Breast epithelium (tissue), 4 donors: ENCODE measurements around the gene CUL9. TPM values are rescaled to one million over a fixed set of nuclear protein-coding genes. Genes with fewer than 3 reads are reported as not detected.

Experiments
- DNase-seq, 2 donors: peaks; one replicate each; pipeline ENCODE4 v3.0.0-alpha.2; 2019; ENCODE audit warnings: low spot score in 2 of 2
- H3K27ac ChIP-seq, 2 donors: fragments of 200-600 bp; sonication (generic) in 1 of 2; one replicate each; pipeline ENCODE4 v1.5.1; 2016 to 2019; ENCODE audit warnings: mild to moderate bottlenecking in 1 of 2
- H3K27me3 ChIP-seq, 2 donors: fragments of 200-600 bp; sonication (generic) in 1 of 2; one replicate each; pipeline versions ENCODE4 v1.5.1 to v1.6.0; 2017 to 2019; ENCODE audit warnings: control low read depth in 1 of 2, mild to moderate bottlenecking in 1 of 2
- H3K36me3 ChIP-seq: fragments of 200-600 bp; one replicate; pipeline ENCODE4 v1.5.1; 2019
- H3K4me1 ChIP-seq, 2 donors: fragments of 200-600 bp; sonication (generic); one replicate each; pipeline ENCODE4 v1.5.1; 2016 to 2019; ENCODE audit warnings: control low read depth in 1 of 2
- H3K4me3 ChIP-seq, 3 donors: fragments of 200-600 bp; sonication (generic); 1 replicate in 2 of 3; 2 replicates in 1 of 3; pipeline ENCODE4 v1.5.1; 2016 to 2019; ENCODE audit warnings: mild to moderate bottlenecking in 3 of 3, moderate library complexity in 2 of 3
- H3K9me3 ChIP-seq, 2 donors: fragments of 200-600 bp; sonication (generic) in 1 of 2; one replicate each; pipeline ENCODE4 v1.5.1; 2016 to 2019; ENCODE audit warnings: control low read depth in 1 of 2
- CTCF ChIP-seq, 3 donors: fragments of 450-650 bp; IDR thresholded peaks; one replicate each; pipeline ENCODE4 v1.5.1; 2016 to 2017; ENCODE audit warnings: antibody characterized with exemption in 3 of 3, mild to moderate bottlenecking in 3 of 3, moderate library complexity in 3 of 3
- POLR2A ChIP-seq: fragments of 450-650 bp; IDR thresholded peaks from one replicate; pipeline ENCODE4 v1.6.1; 2016; ENCODE audit warnings: antibody characterized with exemption, mild to moderate bottlenecking, moderate library complexity
- POLR2AphosphoS5 ChIP-seq, 3 donors: sonication (generic); formaldehyde crosslinking; IDR thresholded peaks; one replicate each; pipeline ENCODE4 v1.6.1; 2017; ENCODE audit warnings: antibody characterized with exemption in 3 of 3
- intact Hi-C: fragments of 100-400 bp; cut with DNase I; formaldehyde crosslinking; loops from one replicate; pipeline ENCODE4 v1.15.1; 2023; ENCODE audit warnings: low total_unique reads
- total RNA-seq, 3 donors: library from RNA; depleted of rRNA; stranded (reverse); fragments of >200 nt; gene quantifications; one replicate each; pipeline ENCODE4 v1.1.0, GENCODE V29; 2016

Gene CUL9
- total RNA-seq, 3 donors from 2014 or later, result 25.1 to 47.5 (median 43.3) TPM

GRCh38 chr6:43241446-43241845 lies 59.5 kb downstream of the CUL9 start:
- H3K4me3 ChIP-seq, result no peak overlapping the region
- H3K9me3 ChIP-seq, result no peaks in the 10 kb centered on the region
- peaks cover 0 to 43% of the 10 kb centered on the region in 2 donors for H3K27me3 ChIP-seq
- TF ChIP-seq POLR2A (no peak), CTCF (IDR thresholded peaks at IDR 0.05) (no peak), POLR2AphosphoS5 (IDR thresholded peaks at IDR 0.05) (no peak)
- no peaks in the 10 kb centered on the region for H3K36me3 ChIP-seq
- no peak for DNase-seq
- no peaks in the 10 kb centered on the region for H3K4me1 ChIP-seq
- H3K27ac ChIP-seq, result no peak overlapping the region
- intact Hi-C loops, result no loop called here

GRCh38 chr6:43242908-43243663 lies 61.1 kb downstream of the CUL9 start, which contains the start of gene TTBK1:
Gene TTBK1 (plus strand): TSS chr6:43243481. CDS start chr6:43246661, 3,180 bp downstream.
- H3K27ac ChIP-seq, result no peak within 1 kb of the TSS
- peak within 1 kb of the TSS in 1 of 3 donors; percentile 8 for H3K4me3 ChIP-seq
- DNase-seq, result no peak
- H3K9me3 ChIP-seq, result no peaks in the 10 kb centered on the region
- intact Hi-C loops, result no loop called here
- no peaks in the 10 kb centered on the region for H3K4me1 ChIP-seq
- no peak for TF ChIP-seq CTCF (IDR thresholded peaks at IDR 0.05)
- TF ChIP-seq POLR2A, result no peak
- H3K36me3 ChIP-seq, result no peaks in the 10 kb centered on the region
- peaks cover 0 to 43% of the 10 kb centered on the region in 2 donors for H3K27me3 ChIP-seq

GRCh38 chr6:43243664-43244321 lies 61.8 kb downstream of the CUL9 start:
- intact Hi-C loops, result no loop called here
- Histone ChIP-seq H3K27me3 (peaks cover 0 to 43% of the 10 kb centered on the region in 2 donors), H3K9me3 (no peaks in the 10 kb centered on the region), H3K27ac (no peak overlapping the region), H3K4me3 (peak overlapping the region in 1 of 3 donors; percentile 8), H3K4me1 (no peaks in the 10 kb centered on the region), H3K36me3 (no peaks in the 10 kb centered on the region)
- no peak for TF ChIP-seq CTCF (IDR thresholded peaks at IDR 0.05)
- no peak for TF ChIP-seq POLR2AphosphoS5 (IDR thresholded peaks at IDR 0.05)
- TF ChIP-seq POLR2A, result no peak
- no peak for DNase-seq

GRCh38 chr6:43246301-43247113 lies 64.5 kb downstream of the CUL9 start:
- no peak for DNase-seq
- Histone ChIP-seq H3K9me3 (no peaks in the 10 kb centered on the region), H3K4me1 (no peaks in the 10 kb centered on the region), H3K27ac (no peak overlapping the region), H3K4me3 (peak overlapping the region; percentile 41 to 59 (median 48)), H3K36me3 (no peaks in the 10 kb centered on the region), H3K27me3 (peaks cover 0 to 36% of the 10 kb centered on the region in 2 donors)
- TF ChIP-seq POLR2AphosphoS5 (IDR thresholded peaks at IDR 0.05) (no peak), POLR2A (no peak), CTCF (IDR thresholded peaks at IDR 0.05) (no peak)
- intact Hi-C loops, result no loop called here
